NB4 (cell line): ENCODE measurements around the gene CDK18.

ENCODE experiments used
- DNase-seq: peaks from one replicate; pipeline ENCODE4 v3.0.0; 2010; ENCODE audit warnings: low read depth
- H3K4me3 ChIP-seq: one replicate; pipeline ENCODE4 v1.5.1; 2011; ENCODE audit warnings: mild to moderate bottlenecking, low read depth, low read length, moderate library complexity
- MYC ChIP-seq: IDR thresholded peaks from 2 replicates; pipeline ENCODE4 v1.6.1; 2011; ENCODE audit warnings: low read depth, low read length
- POLR2A ChIP-seq: IDR thresholded peaks from 2 replicates; pipeline ENCODE4 v1.6.1; 2011; ENCODE audit warnings: mild to moderate bottlenecking; ENCODE audit not compliant: insufficient read length; ENCODE audit errors: extremely low read depth
- TF ChIP-seq, protein P1 (sequence below): IDR thresholded peaks from 2 replicates; pipeline ENCODE4 v1.6.1; 2011; ENCODE audit warnings: low read depth, low read length
- TF ChIP-seq, protein P2 (sequence below): IDR thresholded peaks from one replicate; pipeline ENCODE4 v1.5.1; 2012; ENCODE audit warnings: low read depth, low read length

The CDK18 gene

DNA sequence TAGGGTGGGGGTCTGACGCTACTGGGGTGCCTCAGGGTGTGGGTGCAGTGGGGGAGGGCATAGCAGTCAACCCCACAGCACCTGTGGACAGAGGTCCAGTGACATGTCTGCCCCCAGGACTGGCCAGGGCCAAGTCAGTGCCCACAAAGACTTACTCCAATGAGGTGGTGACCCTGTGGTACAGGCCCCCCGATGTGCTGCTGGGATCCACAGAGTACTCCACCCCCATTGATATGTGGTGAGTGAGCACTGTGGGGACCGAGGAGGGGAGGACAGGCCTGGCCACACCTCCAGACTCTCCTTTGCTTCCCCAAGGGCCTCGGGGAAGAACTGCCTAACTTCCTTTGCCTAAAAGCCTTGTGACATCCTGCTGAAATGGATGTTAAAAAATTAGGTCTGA lies 23.5 kb downstream of the CDK18 start:
- no peak for DNase-seq
- H3K4me3 ChIP-seq, result no peak overlapping the region
- TF ChIP-seq, protein P1, sequence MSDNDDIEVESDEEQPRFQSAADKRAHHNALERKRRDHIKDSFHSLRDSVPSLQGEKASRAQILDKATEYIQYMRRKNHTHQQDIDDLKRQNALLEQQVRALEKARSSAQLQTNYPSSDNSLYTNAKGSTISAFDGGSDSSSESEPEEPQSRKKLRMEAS, result no peak
- TF ChIP-seq, protein P2, sequence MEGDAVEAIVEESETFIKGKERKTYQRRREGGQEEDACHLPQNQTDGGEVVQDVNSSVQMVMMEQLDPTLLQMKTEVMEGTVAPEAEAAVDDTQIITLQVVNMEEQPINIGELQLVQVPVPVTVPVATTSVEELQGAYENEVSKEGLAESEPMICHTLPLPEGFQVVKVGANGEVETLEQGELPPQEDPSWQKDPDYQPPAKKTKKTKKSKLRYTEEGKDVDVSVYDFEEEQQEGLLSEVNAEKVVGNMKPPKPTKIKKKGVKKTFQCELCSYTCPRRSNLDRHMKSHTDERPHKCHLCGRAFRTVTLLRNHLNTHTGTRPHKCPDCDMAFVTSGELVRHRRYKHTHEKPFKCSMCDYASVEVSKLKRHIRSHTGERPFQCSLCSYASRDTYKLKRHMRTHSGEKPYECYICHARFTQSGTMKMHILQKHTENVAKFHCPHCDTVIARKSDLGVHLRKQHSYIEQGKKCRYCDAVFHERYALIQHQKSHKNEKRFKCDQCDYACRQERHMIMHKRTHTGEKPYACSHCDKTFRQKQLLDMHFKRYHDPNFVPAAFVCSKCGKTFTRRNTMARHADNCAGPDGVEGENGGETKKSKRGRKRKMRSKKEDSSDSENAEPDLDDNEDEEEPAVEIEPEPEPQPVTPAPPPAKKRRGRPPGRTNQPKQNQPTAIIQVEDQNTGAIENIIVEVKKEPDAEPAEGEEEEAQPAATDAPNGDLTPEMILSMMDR, result no peak
- TF ChIP-seq POLR2A (no peak), MYC (no peak)

DNA sequence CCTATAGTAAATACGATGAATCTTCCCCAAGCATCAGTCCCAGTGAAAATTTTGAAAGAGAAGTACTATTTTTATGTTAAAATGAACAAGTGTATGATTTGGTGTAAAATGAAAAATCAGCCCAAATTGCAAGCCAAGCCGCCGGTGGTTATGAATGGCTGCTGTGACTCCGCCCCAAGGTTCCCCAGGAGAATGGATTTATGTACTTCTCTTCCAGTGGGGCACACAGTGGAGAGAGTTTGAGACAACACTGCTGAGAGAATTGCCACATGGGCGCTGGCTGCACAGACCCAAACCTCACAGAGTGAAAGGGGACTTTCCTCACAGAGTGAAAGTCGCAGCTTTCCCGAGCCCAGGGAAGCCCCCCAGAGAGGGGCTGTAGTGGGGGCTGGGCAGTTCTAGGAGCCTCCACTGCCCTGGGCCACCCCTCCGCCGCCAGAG lies 24.0 kb downstream of the CDK18 start:
- no peak for DNase-seq
- no peak overlapping the region for H3K4me3 ChIP-seq
- no peak for TF ChIP-seq POLR2A
- TF ChIP-seq MYC, result no peak
- TF ChIP-seq, protein P1, result no peak
- TF ChIP-seq, protein P2, result no peak

DNA sequence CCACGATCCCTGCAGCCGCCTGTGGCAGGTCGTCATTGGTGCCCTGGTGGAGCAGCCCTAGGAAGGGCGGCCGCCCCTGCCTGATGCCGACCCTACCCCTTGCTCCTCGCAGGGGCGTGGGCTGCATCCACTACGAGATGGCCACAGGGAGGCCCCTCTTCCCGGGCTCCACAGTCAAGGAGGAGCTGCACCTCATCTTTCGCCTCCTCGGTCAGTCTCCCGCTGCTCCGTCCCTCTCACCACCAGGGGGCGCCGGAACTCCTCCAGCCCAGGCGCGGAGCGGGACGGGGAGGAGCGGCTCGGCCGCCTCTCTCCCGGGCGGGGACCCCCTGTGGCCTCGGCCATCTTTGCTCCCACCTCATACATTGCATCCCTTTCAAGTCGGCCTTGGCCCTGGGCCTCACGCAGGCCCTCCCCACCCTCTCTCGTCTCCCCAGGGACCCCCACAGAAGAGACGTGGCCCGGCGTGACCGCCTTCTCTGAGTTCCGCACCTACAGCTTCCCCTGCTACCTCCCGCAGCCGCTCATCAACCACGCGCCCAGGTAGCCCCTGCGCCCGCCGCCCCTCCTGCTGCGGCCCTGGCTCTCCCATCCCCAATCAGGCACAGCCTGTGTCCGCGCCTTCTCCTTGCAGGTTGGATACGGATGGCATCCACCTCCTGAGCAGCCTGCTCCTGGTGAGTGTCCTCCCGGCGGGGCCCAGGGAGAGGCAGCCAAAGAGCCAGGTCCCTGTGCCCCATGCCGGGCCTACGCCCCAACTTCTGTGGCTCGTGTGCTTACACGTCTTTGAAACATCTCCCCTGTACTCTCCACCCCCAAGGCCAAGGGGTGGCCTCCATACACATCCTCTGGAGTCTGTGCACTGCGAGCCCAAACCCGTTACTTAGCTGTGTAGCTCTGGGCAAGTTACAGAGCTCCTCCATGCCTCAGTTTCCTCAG lies 24.7 kb downstream of the CDK18 start:
- no peak overlapping the region for H3K4me3 ChIP-seq
- DNase-seq, result peak; percentile 70
- TF ChIP-seq, protein P2, result peak; percentile 80
- no peak for TF ChIP-seq MYC

DNA sequence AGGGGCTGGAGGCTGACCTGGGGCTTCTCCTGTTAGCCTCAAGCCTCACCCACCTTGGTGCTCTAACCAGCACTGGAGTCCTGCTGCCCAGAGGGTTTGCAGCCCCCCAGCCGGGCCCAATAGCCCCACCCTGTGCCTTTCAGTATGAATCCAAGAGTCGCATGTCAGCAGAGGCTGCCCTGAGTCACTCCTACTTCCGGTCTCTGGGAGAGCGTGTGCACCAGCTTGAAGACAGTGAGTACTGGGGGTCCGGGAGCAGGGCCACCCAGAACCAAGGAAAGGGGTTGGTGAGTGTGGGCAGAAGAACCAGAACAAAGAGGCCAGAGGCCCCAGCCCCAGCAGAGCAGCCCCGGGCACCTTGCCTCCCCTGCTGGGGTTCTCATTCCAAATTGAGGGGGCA lies 25.6 kb downstream of the CDK18 start:
- no peak for DNase-seq
- TF ChIP-seq, protein P1, result no peak
- TF ChIP-seq, protein P2, result no peak
- TF ChIP-seq MYC (no peak), POLR2A (no peak)
- no peak overlapping the region for H3K4me3 ChIP-seq

DNA sequence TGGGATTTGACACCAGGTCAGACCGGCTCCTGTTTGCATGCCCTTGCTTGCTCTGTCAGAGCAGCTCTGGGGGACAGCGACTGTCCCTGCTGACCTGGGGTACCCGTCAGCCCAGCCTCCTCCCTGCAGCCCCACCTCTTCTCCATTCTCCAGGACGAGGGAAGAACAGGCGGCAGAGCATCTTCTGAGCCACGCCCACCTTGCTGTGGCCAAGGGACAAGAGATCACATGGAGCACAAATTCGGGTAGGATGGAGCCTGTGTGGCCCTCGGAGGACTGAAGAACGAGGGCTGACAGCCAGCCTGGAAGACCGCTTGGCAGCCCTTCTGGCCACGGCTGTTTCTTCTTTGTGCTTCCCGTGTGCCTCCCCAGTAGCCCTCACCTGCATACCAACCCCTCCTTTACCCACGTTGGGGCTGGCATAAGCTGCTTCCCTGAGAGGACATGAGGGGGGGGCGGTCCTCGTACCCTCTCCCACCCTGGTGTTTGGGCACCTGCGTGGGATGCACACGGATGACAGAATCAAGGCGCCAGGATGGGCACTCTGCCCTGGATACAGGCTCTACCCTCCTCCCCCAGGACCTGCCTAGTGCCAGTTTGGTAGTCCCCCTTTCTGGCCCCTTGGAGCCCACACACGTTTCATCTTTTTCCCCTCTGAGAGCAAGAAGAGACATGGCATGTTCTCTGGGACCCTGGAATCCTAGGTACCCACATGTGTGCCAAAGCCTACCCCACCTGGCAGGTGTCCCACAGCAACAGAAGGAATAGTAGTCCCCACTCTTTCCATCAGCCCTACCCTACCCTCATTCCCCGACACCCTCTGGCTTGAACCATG lies 26.9 kb downstream of the CDK18 start:
- TF ChIP-seq, protein P2, result no peak
- TF ChIP-seq POLR2A (no peak), MYC (no peak)
- TF ChIP-seq, protein P1, result no peak
- DNase-seq, result no peak
- no peak overlapping the region for H3K4me3 ChIP-seq
